ENCODE results near the gene WWOX.

GRCh38 chr16:78976212-78976611 lies 876.8 kb downstream of the WWOX start:
- TF ChIP-seq, protein P1, sequence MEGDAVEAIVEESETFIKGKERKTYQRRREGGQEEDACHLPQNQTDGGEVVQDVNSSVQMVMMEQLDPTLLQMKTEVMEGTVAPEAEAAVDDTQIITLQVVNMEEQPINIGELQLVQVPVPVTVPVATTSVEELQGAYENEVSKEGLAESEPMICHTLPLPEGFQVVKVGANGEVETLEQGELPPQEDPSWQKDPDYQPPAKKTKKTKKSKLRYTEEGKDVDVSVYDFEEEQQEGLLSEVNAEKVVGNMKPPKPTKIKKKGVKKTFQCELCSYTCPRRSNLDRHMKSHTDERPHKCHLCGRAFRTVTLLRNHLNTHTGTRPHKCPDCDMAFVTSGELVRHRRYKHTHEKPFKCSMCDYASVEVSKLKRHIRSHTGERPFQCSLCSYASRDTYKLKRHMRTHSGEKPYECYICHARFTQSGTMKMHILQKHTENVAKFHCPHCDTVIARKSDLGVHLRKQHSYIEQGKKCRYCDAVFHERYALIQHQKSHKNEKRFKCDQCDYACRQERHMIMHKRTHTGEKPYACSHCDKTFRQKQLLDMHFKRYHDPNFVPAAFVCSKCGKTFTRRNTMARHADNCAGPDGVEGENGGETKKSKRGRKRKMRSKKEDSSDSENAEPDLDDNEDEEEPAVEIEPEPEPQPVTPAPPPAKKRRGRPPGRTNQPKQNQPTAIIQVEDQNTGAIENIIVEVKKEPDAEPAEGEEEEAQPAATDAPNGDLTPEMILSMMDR (conservative IDR thresholded peaks at IDR 0.05 in 1 of 2, IDR thresholded peaks at IDR 0.05 in 1 of 2; ENCODE audit: extremely low read depth in 1 of 2, insufficient read depth in 1 of 2, low read depth in 1 of 2, low read length in 2 of 2), result no peak
- no peak for TF ChIP-seq EZH2 (IDR thresholded peaks at IDR 0.05; ENCODE audit: borderline replicate concordance, low read length)

Data from mammary epithelial cell (primary cell).